ENCODE data around the gene EFNA3.

Gene EFNA3

GRCh38 chr1:155125946-155126555, 47.4 kb downstream of the EFNA3 start:
- Histone ChIP-seq H3K18ac (ENCODE audit: low read depth in 1 of 2, low read length in 2 of 2) (no peak overlapping the region), H3K4me2 (ENCODE audit: low read length, poor library complexity, severe bottlenecking) (peak overlapping the region; percentile 94), H3K14ac (ENCODE audit: low read length in 2 of 2) (no peak overlapping the region), H3K4ac (ENCODE audit: low read depth in 1 of 2, low read length in 2 of 2) (no peak overlapping the region), H2BK15ac (ENCODE audit: low read depth, poor library complexity, severe bottlenecking) (no peak overlapping the region), H2BK12ac (ENCODE audit: low read length in 2 of 2) (peak overlapping the region in 1 of 2 experiments; percentile 57), H3K4me3 (ENCODE audit: insufficient read depth in 1 of 2, low read depth in 1 of 2, low read length in 2 of 2) (peak overlapping the region; percentile 23 to 53), H3K79me1 (replicated peaks; ENCODE audit: low read length, poor library complexity, severe bottlenecking) (no peaks in the 10 kb centered on the region), H2BK5ac (ENCODE audit: low read depth, low read length, poor library complexity, severe bottlenecking) (peak overlapping the region; percentile 48), H4K91ac (ENCODE audit: low read length) (peak overlapping the region; percentile 7), H3K23ac (ENCODE audit: low read length in 2 of 2) (no peak overlapping the region), H2BK120ac (ENCODE audit: low read depth, low read length) (no peak overlapping the region), H3K36me3 (ENCODE audit: control insufficient read depth in 1 of 2, insufficient read depth in 2 of 2, low read depth in 1 of 2, low read length in 2 of 2) (no peaks in the 10 kb centered on the region), H3K9ac (ENCODE audit: low read length) (no peak overlapping the region), H2AK5ac (ENCODE audit: low read length, severe bottlenecking) (no peak overlapping the region), H2AFZ (ENCODE audit: low read depth, low read length) (peak overlapping the region; percentile 36), H3K27me3 (ENCODE audit: control insufficient read depth in 1 of 2, insufficient read depth in 1 of 2, low read length in 2 of 2) (peaks cover 56 to 84% of the 10 kb centered on the region in 2 experiments), H3K9me3 (ENCODE audit: control insufficient read depth, low read length) (no peaks in the 10 kb centered on the region), H4K8ac (ENCODE audit: low read length) (no peak overlapping the region), H3K27ac (ENCODE audit: low read length, poor library complexity, severe bottlenecking) (no peak overlapping the region), H3K4me1 (ENCODE audit: control insufficient read depth, insufficient read depth, low read depth, low read length) (peaks cover 51% of the 10 kb centered on the region)
- peak; percentile 52 for DNase-seq
- 13% methylated on average over 42 of the region's 53 CpGs for WGBS

GRCh38 chr1:155126556-155127104, 48.0 kb downstream of the EFNA3 start:
- Histone ChIP-seq H3K4ac (ENCODE audit: low read depth in 1 of 2, low read length in 2 of 2) (peak overlapping the region in 1 of 2 experiments; percentile 50), H3K27me3 (ENCODE audit: control insufficient read depth in 1 of 2, insufficient read depth in 1 of 2, low read length in 2 of 2) (peaks cover 52 to 82% of the 10 kb centered on the region in 2 experiments), H3K14ac (ENCODE audit: low read length in 2 of 2) (no peak overlapping the region), H3K4me1 (ENCODE audit: control insufficient read depth, insufficient read depth, low read depth, low read length) (peaks cover 51% of the 10 kb centered on the region), H2BK12ac (ENCODE audit: low read length in 2 of 2) (peak overlapping the region in 1 of 2 experiments; percentile 57), H3K18ac (ENCODE audit: low read depth in 1 of 2, low read length in 2 of 2) (peak overlapping the region in 1 of 2 experiments; percentile 0), H3K9ac (ENCODE audit: low read length) (no peak overlapping the region), H3K79me1 (replicated peaks; ENCODE audit: low read length, poor library complexity, severe bottlenecking) (no peaks in the 10 kb centered on the region), H3K4me3 (ENCODE audit: insufficient read depth in 1 of 2, low read depth in 1 of 2, low read length in 2 of 2) (peak overlapping the region; percentile 23 to 69), H2BK120ac (ENCODE audit: low read depth, low read length) (no peak overlapping the region), H2BK5ac (ENCODE audit: low read depth, low read length, poor library complexity, severe bottlenecking) (no peak overlapping the region), H3K9me3 (ENCODE audit: control insufficient read depth, low read length) (no peaks in the 10 kb centered on the region), H2AK5ac (ENCODE audit: low read length, severe bottlenecking) (no peak overlapping the region), H2BK15ac (ENCODE audit: low read depth, poor library complexity, severe bottlenecking) (no peak overlapping the region), H4K91ac (ENCODE audit: low read length) (peak overlapping the region; percentile 7), H4K8ac (ENCODE audit: low read length) (peak overlapping the region; percentile 7), H2AFZ (ENCODE audit: low read depth, low read length) (peak overlapping the region; percentile 36), H3K4me2 (ENCODE audit: low read length, poor library complexity, severe bottlenecking) (peak overlapping the region; percentile 94), H3K27ac (ENCODE audit: low read length, poor library complexity, severe bottlenecking) (no peak overlapping the region), H3K36me3 (ENCODE audit: control insufficient read depth in 1 of 2, insufficient read depth in 2 of 2, low read depth in 1 of 2, low read length in 2 of 2) (peaks cover 0 to 4% of the 10 kb centered on the region in 2 experiments), H3K23ac (ENCODE audit: low read length in 2 of 2) (peak overlapping the region in 1 of 2 experiments; percentile 62)
- peak; percentile 74 for DNase-seq
- under 1% methylated on average over 32 of the region's 32 CpGs for WGBS

GRCh38 chr1:155127105-155127966, 48.7 kb downstream of the EFNA3 start, which contains the start of gene EFNA1:
Gene EFNA1 (plus strand): TSS chr1:155127876. CDS start chr1:155127978, 102 bp downstream.
- Histone ChIP-seq H3K14ac (ENCODE audit: low read length in 2 of 2) (peak within 1 kb of the TSS in 1 of 2 experiments; percentile 46), H3K27me3 (ENCODE audit: control insufficient read depth in 1 of 2, insufficient read depth in 1 of 2, low read length in 2 of 2) (peaks cover 48 to 80% of the 10 kb centered on the region in 2 experiments), H3K4me2 (ENCODE audit: low read length, poor library complexity, severe bottlenecking) (peak within 1 kb of the TSS; percentile 94), H3K4me1 (ENCODE audit: control insufficient read depth, insufficient read depth, low read depth, low read length) (peaks cover 51% of the 10 kb centered on the region), H2BK5ac (ENCODE audit: low read depth, low read length, poor library complexity, severe bottlenecking) (no peak within 1 kb of the TSS), H2BK12ac (ENCODE audit: low read length in 2 of 2) (peak within 1 kb of the TSS in 1 of 2 experiments; percentile 11), H3K23ac (ENCODE audit: low read length in 2 of 2) (peak within 1 kb of the TSS in 1 of 2 experiments; percentile 62), H2BK15ac (ENCODE audit: low read depth, poor library complexity, severe bottlenecking) (peak within 1 kb of the TSS; percentile 44), H2AFZ (ENCODE audit: low read depth, low read length) (peak within 1 kb of the TSS; percentile 36), H2AK5ac (ENCODE audit: low read length, severe bottlenecking) (no peak within 1 kb of the TSS), H3K4ac (ENCODE audit: low read depth in 1 of 2, low read length in 2 of 2) (peak within 1 kb of the TSS in 1 of 2 experiments; percentile 50), H3K27ac (ENCODE audit: low read length, poor library complexity, severe bottlenecking) (no peak within 1 kb of the TSS), H3K4me3 (ENCODE audit: insufficient read depth in 1 of 2, low read depth in 1 of 2, low read length in 2 of 2) (peak within 1 kb of the TSS; percentile 51 to 69), H4K8ac (ENCODE audit: low read length) (peak within 1 kb of the TSS; percentile 7), H3K18ac (ENCODE audit: low read depth in 1 of 2, low read length in 2 of 2) (peak within 1 kb of the TSS; percentile 3 to 28), H3K9ac (ENCODE audit: low read length) (peak within 1 kb of the TSS; percentile 48), H3K79me1 (replicated peaks; ENCODE audit: low read length, poor library complexity, severe bottlenecking) (no peaks in the 10 kb centered on the region), H3K36me3 (ENCODE audit: control insufficient read depth in 1 of 2, insufficient read depth in 2 of 2, low read depth in 1 of 2, low read length in 2 of 2) (peaks cover 0 to 6% of the 10 kb centered on the region in 2 experiments), H2BK120ac (ENCODE audit: low read depth, low read length) (no peak within 1 kb of the TSS), H3K9me3 (ENCODE audit: control insufficient read depth, low read length) (no peaks in the 10 kb centered on the region), H4K91ac (ENCODE audit: low read length) (no peak within 1 kb of the TSS)
- under 1% methylated on average over 48 of the region's 76 CpGs for WGBS
- peak; percentile 76 for DNase-seq
